GF-D8 (cell line): ENCODE measurements around the gene PASK.

ENCODE experiments used
- DNase-seq: peaks from one replicate; lab custom pipeline; 2025; lab: John Stamatoyannopoulos, UW

Gene PASK

GRCh38 chr2:241125626-241126025 lies 23.6 kb downstream of the PASK start:
- DNase-seq, result no peak

GRCh38 chr2:241123816-241124536 lies 25.3 kb downstream of the PASK start:
- DNase-seq, result no peak

GRCh38 chr2:241122376-241123002 lies 26.8 kb downstream of the PASK start:
- DNase-seq, result no peak

- DNase-seq, result no peak
These were observed 28.3 kb downstream of the PASK start for GRCh38 chr2:241121008-241121407.

- DNase-seq, result no peak
These were observed 28.8 kb downstream of the PASK start for GRCh38 chr2:241120440-241120839.

- DNase-seq, result no peak
These were observed 30.4 kb downstream of the PASK start for GRCh38 chr2:241118737-241119505.

- DNase-seq, result no peak
These were observed 32.4 kb downstream of the PASK start for GRCh38 chr2:241116606-241117560.

- no peak for DNase-seq
These were observed 33.9 kb downstream of the PASK start for GRCh38 chr2:241115361-241115760.

GRCh38 chr2:241114836-241115235 lies 34.4 kb downstream of the PASK start:
- DNase-seq, result no peak

- no peak for DNase-seq
These were observed 36.7 kb downstream of the PASK start for GRCh38 chr2:241112592-241112991.

GRCh38 chr2:241112046-241112445 lies 37.2 kb downstream of the PASK start:
- DNase-seq, result no peak

GRCh38 chr2:241111440-241111805 lies 37.8 kb downstream of the PASK start:
- DNase-seq, result no peak

GRCh38 chr2:241110607-241111439 lies 38.4 kb downstream of the PASK start:
- no peak for DNase-seq

GRCh38 chr2:241110089-241110606 lies 39.1 kb downstream of the PASK start:
- DNase-seq, result no peak

- no peak for DNase-seq
These were observed 39.8 kb downstream of the PASK start for GRCh38 chr2:241109210-241110088.

- DNase-seq, result no peak
These were observed 40.7 kb downstream of the PASK start for GRCh38 chr2:241108271-241109209.

GRCh38 chr2:241107031-241107783 lies 42.1 kb downstream of the PASK start:
- no peak for DNase-seq

- no peak for DNase-seq
These were observed 43.6 kb downstream of the PASK start for GRCh38 chr2:241105641-241106040.
